Activated CD4-positive, alpha-beta memory T cell treated with anti-CD3 and anti-CD28 coated beads for 36 hours (primary cell): Measurements from ENCODE around the gene SLC8B1. TPM values are rescaled to one million over a fixed set of nuclear protein-coding genes. Genes with fewer than 3 reads are reported as not detected.
A peak's percentile ranks its signal among the peaks of the same experiment; 100 is the strongest.
"Not testable (repeated sequence)": the region's sequence is repeated elsewhere in the genome, so short reads cannot be mapped to it uniquely, and the experiment has no call there.

Experiments used
- CTCF ChIA-PET: fragments of 350-600 bp; sonication (Branson Sonifier 250); formaldehyde crosslinking; loops from one replicate; lab custom pipeline; 2021; ENCODE audit warnings: antibody characterized with exemption, inconsistent platforms; lab: Charles Lee
- POLR2A ChIA-PET: fragments of 350-600 bp; sonication (Branson Sonifier 250); formaldehyde crosslinking; loops from one replicate; lab custom pipeline; 2021; ENCODE audit warnings: antibody characterized with exemption; lab: Charles Lee
- DNase-seq: peaks from one replicate; pipeline ENCODE4 v3.0.0-alpha.2; 2020
- H3K27ac Mint-ChIP-seq: one replicate; pipeline ENCODE4 v1.8.0; 2021; ENCODE audit warnings: mixed read lengths
- H3K27me3 Mint-ChIP-seq: one replicate; pipeline ENCODE4 v1.8.0; 2021; ENCODE audit warnings: mixed read lengths
- H3K36me3 Mint-ChIP-seq: one replicate; pipeline ENCODE4 v1.8.0; 2021; ENCODE audit warnings: mixed read lengths
- H3K4me1 Mint-ChIP-seq: one replicate; pipeline ENCODE4 v1.8.0; 2021; ENCODE audit warnings: low read depth, mixed read lengths
- H3K4me3 Mint-ChIP-seq: one replicate; pipeline ENCODE4 v1.8.0; 2021; ENCODE audit warnings: mild to moderate bottlenecking, mixed read lengths
- H3K9me3 Mint-ChIP-seq: one replicate; pipeline ENCODE4 v1.8.0; 2021; ENCODE audit warnings: mixed read lengths
- intact Hi-C: fragments of 100-400 bp; cut with micrococcal nuclease; formaldehyde crosslinking; loops from one replicate; pipeline ENCODE4 v1.15.1; 2023
- total RNA-seq, 2 experiments: library from RNA; stranded (reverse); gene quantifications; one replicate each; pipeline ENCODE4 v1.2.3, GENCODE V29; 2021

The SLC8B1 gene
- total RNA-seq, 2 experiments from 2014 or later, result 21.5 to 22.0 TPM

GRCh38 chr12:113366827-113367226, 31.9 kb upstream of the SLC8B1 start:
- intact Hi-C loops, result no loop called here
- CTCF ChIA-PET, result no interaction called here

GRCh38 chr12:113365639-113366395, 30.9 kb upstream of the SLC8B1 start:
- H3K4me3 Mint-ChIP-seq, result no peak overlapping the region
- peaks cover 4% of the 10 kb centered on the region for H3K36me3 Mint-ChIP-seq
- DNase-seq, result no peak
- H3K27me3 Mint-ChIP-seq, result no peaks in the 10 kb centered on the region
- H3K27ac Mint-ChIP-seq, result no peak overlapping the region
- H3K9me3 Mint-ChIP-seq, result no peaks in the 10 kb centered on the region
- no peaks in the 10 kb centered on the region for H3K4me1 Mint-ChIP-seq
- CTCF ChIA-PET, result no interaction called here
- POLR2A ChIA-PET, result no interaction called here
- intact Hi-C loops, result no loop called here

More at GRCh38 chr12:113366827-113367226, 31.9 kb upstream of the SLC8B1 start:
- H3K27me3 Mint-ChIP-seq, result no peaks in the 10 kb centered on the region
- peaks cover 4% of the 10 kb centered on the region for H3K36me3 Mint-ChIP-seq
- no peak overlapping the region for H3K4me3 Mint-ChIP-seq
- H3K27ac Mint-ChIP-seq, result no peak overlapping the region
- POLR2A ChIA-PET, result no interaction called here
- no peaks in the 10 kb centered on the region for H3K9me3 Mint-ChIP-seq
- no peaks in the 10 kb centered on the region for H3K4me1 Mint-ChIP-seq
- DNase-seq, result no peak

GRCh38 chr12:113364698-113365097, 29.8 kb upstream of the SLC8B1 start:
- CTCF ChIA-PET, result no interaction called here
- Mint-ChIP-seq H3K36me3 (peaks cover 4% of the 10 kb centered on the region), H3K4me3 (no peak overlapping the region), H3K4me1 (peaks cover 7% of the 10 kb centered on the region), H3K27me3 (no peaks in the 10 kb centered on the region), H3K27ac (no peak overlapping the region), H3K9me3 (no peaks in the 10 kb centered on the region)
- intact Hi-C loops, result no loop called here
- POLR2A ChIA-PET, result no interaction called here
- DNase-seq, result no peak

- Mint-ChIP-seq H3K4me3 (no peak overlapping the region), H3K27me3 (no peaks in the 10 kb centered on the region), H3K4me1 (peaks cover 13% of the 10 kb centered on the region), H3K9me3 (no peaks in the 10 kb centered on the region), H3K36me3 (peaks cover 2% of the 10 kb centered on the region), H3K27ac (no peak overlapping the region)
- ChIA-PET POLR2A (no interaction called here), CTCF (no interaction called here)
- intact Hi-C loops, result no loop called here
- no peak for DNase-seq
Observed at GRCh38 chr12:113361574-113362370, 26.9 kb upstream of the SLC8B1 start.

GRCh38 chr12:113359939-113360748, 25.2 kb upstream of the SLC8B1 start:
- Mint-ChIP-seq H3K27ac (no peak overlapping the region), H3K4me3 (no peak overlapping the region), H3K9me3 (no peaks in the 10 kb centered on the region), H3K36me3 (peaks cover 2% of the 10 kb centered on the region), H3K4me1 (peaks cover 13% of the 10 kb centered on the region), H3K27me3 (no peaks in the 10 kb centered on the region)
- ChIA-PET POLR2A (no interaction called here), CTCF (no interaction called here)
- DNase-seq, result peak; percentile 25
- intact Hi-C loops, result loop anchor here (2.0 kb wide), 3 partner anchors 137 to 381 kb away; partner anchors contain the start of genes DDX54, OAS2 and RITA1

GRCh38 chr12:113359133-113359938, 24.4 kb upstream of the SLC8B1 start:
- Mint-ChIP-seq H3K27ac (peak overlapping the region; percentile 52), H3K4me1 (peaks cover 13% of the 10 kb centered on the region), H3K36me3 (peaks cover 2% of the 10 kb centered on the region), H3K27me3 (no peaks in the 10 kb centered on the region), H3K4me3 (peak overlapping the region; percentile 81), H3K9me3 (no peaks in the 10 kb centered on the region)
- POLR2A ChIA-PET, result interaction anchor here (1.8 kb wide), 1 partner anchor 24 kb away, joined by 7 read pairs; the partner anchor contains the start of gene SLC8B1
- intact Hi-C loops, result loop anchor here (2.0 kb wide), 3 partner anchors 137 to 381 kb away; partner anchors contain the start of genes DDX54, OAS2 and RITA1
- CTCF ChIA-PET, result no interaction called here
- peak; percentile 13 for DNase-seq

- ChIA-PET CTCF (no interaction called here), POLR2A (interaction anchor here (1.8 kb wide), 1 partner anchor 24 kb away, joined by 7 read pairs; the partner anchor contains the start of gene SLC8B1)
- Mint-ChIP-seq H3K27me3 (no peaks in the 10 kb centered on the region), H3K27ac (peak within 1 kb of the TSS; percentile 88), H3K4me1 (peaks cover 13% of the 10 kb centered on the region), H3K36me3 (no peaks in the 10 kb centered on the region), H3K9me3 (no peaks in the 10 kb centered on the region), H3K4me3 (peak within 1 kb of the TSS; percentile 82)
- intact Hi-C loops, result loop anchor here (1.0 to 2.0 kb wide), 6 partner anchors 23 to 604 kb away; partner anchors contain the start of genes DDX54, OAS2, RITA1 and SLC8B1
- peak; percentile 97 for DNase-seq
Observed at GRCh38 chr12:113358381-113359132, 23.6 kb upstream of the SLC8B1 start, which contains the start of gene PLBD2. PLBD2 (plus strand) TSS chr12:113358587; CDS start chr12:113358601, 14 bp downstream.

GRCh38 chr12:113354192-113354591, 19.3 kb upstream of the SLC8B1 start:
- not testable (repeated sequence) for DNase-seq

GRCh38 chr12:113351089-113351488, 16.2 kb upstream of the SLC8B1 start:
- Mint-ChIP-seq H3K36me3 (no peaks in the 10 kb centered on the region), H3K4me1 (no peaks in the 10 kb centered on the region), H3K9me3 (no peaks in the 10 kb centered on the region), H3K4me3 (no peak overlapping the region), H3K27me3 (peaks cover 3% of the 10 kb centered on the region), H3K27ac (no peak overlapping the region)
- DNase-seq, result no peak
- POLR2A ChIA-PET, result no interaction called here
- CTCF ChIA-PET, result no interaction called here
- intact Hi-C loops, result no loop called here

More at GRCh38 chr12:113354192-113354591, 19.3 kb upstream of the SLC8B1 start:
- POLR2A ChIA-PET, H3K36me3 Mint-ChIP-seq, H3K27ac Mint-ChIP-seq, H3K27me3 Mint-ChIP-seq, intact Hi-C loops, H3K4me1 Mint-ChIP-seq, H3K4me3 Mint-ChIP-seq, H3K9me3 Mint-ChIP-seq, CTCF ChIA-PET: not testable (repeated sequence)

- intact Hi-C loops, result no loop called here
- ChIA-PET POLR2A (no interaction called here), CTCF (no interaction called here)
- Mint-ChIP-seq H3K4me1 (no peaks in the 10 kb centered on the region), H3K27ac (no peak overlapping the region), H3K27me3 (peaks cover 3% of the 10 kb centered on the region), H3K9me3 (no peaks in the 10 kb centered on the region), H3K4me3 (no peak overlapping the region), H3K36me3 (no peaks in the 10 kb centered on the region)
- DNase-seq, result no peak
Observed at GRCh38 chr12:113348849-113349536, 14.1 kb upstream of the SLC8B1 start.
